HL-60 (cell line): ENCODE results near the gene TEKTIP1.

Experiments
- CTCF ChIP-seq: IDR thresholded peaks from one replicate; pipeline ENCODE4 v1.5.1; 2011; ENCODE audit warnings: low read length, control low read depth, inconsistent platforms; ENCODE audit not compliant: insufficient read depth
- GABPA ChIP-seq: IDR thresholded peaks from 2 replicates; pipeline ENCODE4 v1.6.1; 2012; ENCODE audit warnings: low read depth
- POLR2AphosphoS5 ChIP-seq: IDR thresholded peaks from 2 replicates; pipeline ENCODE4 v1.6.1; 2012; ENCODE audit warnings: low read depth
- REST ChIP-seq: IDR thresholded peaks from 2 replicates; pipeline ENCODE4 v1.6.1; 2012; ENCODE audit warnings: low read depth; ENCODE audit not compliant: insufficient replicate concordance
- SPI1 ChIP-seq: IDR thresholded peaks from 2 replicates; pipeline ENCODE4 v1.6.1; 2012; ENCODE audit warnings: low read depth, mild to moderate bottlenecking, borderline replicate concordance

- TF ChIP-seq CTCF (no peak), POLR2AphosphoS5 (no peak), REST (no peak), SPI1 (no peak), GABPA (no peak)
Measured at GRCh38 chr19:3576696-3577443, 37.9 kb downstream of the TEKTIP1 start.
